NCI-H2107 treated with DMSO at 0.1 percent for 48 hours (cell line): ENCODE measurements around the gene LYPD6.

ENCODE experiments used
- DNase-seq: peaks from one replicate; lab custom pipeline; 2025; ENCODE audit not compliant: unreplicated experiment; lab: John Stamatoyannopoulos, UW

LYPD6 gene

DNA sequence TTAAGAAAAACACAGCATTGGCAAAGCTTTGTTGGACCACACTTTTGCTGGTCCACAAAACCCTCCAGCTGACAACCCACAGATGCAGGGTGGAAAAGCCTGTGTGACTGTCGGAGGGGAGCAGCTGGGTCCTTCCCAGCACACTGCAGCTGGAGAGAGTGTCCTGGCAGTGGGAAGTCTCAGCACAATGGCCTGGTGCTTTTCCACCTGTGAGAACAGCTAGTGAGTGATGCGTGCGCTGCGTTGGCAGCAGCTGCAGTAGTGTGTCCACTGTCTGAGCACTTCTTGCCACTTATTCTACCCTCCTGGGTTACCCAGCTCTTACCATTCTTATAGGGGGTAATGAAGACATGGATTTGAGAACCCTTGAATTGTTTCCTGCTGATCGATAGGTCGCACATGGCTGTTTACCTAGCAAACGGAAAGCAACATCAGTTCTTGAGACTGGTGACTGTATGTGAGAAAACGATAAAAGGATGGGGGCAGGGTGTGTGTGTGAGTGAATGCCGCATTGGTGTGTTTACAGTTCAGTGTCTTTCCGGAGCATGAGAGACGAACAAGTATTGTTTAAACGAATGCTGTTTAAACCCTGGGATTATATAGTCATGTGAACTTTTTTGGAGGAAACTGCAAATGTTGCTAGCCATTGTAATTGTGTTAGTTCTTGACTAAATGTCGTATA lies 69.7 kb downstream of the LYPD6 start:
- DNase-seq = peak; percentile 87

DNA sequence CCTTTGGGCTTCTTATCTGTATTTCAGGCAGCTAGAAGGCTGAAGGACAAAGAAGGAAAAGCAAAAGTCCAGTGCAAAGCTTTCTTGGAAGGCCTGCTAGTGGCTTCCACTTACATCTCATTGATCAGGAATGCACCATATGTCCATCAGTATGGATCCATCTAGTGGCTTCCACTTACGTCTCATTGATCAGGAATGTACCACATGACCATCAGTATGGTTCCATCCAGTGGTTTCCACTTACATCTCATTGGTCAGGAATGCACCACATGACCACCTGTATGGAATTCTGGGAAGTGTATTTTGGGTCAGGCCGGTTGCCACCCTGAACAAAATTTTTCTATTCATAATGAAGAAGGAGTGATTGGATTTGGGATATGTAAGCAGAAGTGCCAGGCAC lies 70.6 kb downstream of the LYPD6 start:
- DNase-seq = no peak

DNA sequence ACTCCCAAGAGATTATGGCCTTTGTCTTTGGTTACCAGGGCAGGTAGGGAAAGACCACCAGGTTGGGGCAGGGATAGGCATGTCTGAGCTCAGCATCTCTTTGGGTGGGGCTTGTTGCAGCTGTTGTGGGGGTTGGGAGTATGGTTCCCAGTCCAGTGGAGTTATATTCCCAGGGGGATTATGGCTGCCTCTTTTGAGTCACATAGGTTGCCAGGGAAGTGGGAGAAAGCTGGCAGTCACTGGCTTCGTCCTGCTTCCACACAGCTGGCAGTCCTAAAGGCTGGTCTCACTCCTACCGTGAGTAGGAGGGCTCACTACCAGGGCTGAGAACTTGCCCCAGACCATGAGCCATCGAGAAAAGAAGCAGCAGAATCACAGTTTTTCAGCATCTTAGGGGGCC lies 79.1 kb downstream of the LYPD6 start:
- DNase-seq = peak; percentile 20

DNA sequence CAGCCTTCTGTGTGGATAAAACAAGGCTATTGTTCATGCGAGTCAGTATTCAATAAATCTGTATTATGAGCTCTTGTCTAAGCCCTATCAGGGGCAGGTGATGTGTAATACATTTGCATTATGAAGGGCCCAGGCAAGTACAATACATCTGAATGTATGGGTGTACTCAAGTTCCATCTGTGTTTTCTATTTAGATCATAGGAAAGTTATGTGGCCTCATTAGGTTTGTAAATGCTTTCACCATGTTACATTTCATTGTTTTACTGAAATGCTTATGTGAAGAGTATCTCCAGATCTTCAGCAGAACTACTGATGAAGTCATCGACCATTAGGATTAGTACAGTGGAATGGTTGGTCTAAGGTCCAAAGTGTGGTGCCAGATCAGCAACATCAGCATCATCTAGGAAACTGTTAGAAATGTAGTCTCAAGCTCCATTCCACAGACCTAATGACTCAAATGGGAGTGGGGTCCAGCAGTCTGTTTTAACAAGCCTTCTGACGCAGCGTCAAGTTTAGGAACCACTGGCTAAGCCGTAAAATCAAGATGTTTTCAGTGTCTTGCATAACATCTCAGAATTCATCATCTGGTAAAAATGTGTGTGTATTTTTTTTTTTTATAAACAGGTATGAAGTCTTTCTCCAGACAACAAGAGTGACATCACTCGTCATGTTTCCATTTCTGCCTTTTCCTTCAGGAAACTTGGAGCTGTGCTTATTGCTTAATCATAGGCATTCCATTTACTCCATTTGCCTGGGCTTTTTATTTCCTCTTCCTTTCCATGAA lies 80.5 kb downstream of the LYPD6 start:
- DNase-seq = peak; percentile 61

DNA sequence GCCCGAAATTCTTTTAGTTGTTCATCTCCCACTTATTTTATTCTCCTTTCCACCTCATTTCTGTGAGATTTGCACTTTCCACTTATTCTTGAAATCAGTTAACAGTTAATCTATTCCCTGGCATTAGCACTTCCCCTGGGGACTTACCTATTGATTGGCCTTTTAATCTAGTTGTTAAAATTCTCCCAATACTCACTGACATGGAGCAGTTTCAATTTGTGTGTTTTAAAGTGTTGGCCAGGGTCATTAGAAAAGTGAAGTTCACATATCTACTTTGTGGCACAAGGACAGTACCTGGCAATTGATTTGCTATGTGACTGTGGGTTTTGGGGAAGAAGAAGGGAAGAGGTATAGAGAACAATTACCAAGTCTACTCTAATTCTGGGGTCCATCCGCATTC lies 83.1 kb downstream of the LYPD6 start:
- no peak for DNase-seq

DNA sequence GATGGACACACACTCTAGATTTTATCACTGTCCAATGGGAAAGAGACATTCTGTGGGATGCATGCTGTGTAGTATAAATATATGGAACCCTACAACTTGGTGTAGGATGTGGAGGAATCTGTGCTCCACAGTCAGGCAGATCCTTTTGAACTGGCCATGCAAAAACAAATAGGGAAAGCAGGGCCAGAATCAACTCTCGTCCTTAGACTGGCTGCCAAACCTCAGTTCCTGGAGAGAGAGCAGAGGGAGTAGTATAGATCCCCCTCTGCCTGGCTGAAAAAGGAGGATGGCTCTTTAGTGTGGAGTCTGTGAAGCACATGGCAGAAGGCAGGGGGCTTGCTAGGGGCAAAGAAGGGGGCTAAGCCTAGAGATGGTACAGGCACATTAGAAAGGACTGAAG lies 84.7 kb downstream of the LYPD6 start:
- DNase-seq = no peak

DNA sequence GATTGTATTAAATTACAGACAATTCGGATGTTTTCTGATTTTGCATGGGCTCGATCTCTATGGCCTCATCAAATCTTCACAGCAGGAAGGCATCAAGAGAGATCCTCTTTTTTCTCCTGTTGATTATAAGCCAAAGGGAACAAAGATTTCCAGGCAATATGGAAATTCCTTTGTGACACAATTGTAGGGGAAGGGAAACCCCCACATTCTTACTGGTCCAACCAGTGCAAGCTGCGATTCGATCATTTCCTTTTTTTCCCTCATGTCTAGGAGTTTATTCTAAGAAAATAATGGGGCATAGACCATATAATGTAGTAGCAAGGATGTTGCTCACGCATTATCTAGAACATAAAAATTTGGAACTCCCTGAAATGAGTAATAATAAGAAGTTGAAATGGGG lies 87.7 kb downstream of the LYPD6 start:
- no peak for DNase-seq

DNA sequence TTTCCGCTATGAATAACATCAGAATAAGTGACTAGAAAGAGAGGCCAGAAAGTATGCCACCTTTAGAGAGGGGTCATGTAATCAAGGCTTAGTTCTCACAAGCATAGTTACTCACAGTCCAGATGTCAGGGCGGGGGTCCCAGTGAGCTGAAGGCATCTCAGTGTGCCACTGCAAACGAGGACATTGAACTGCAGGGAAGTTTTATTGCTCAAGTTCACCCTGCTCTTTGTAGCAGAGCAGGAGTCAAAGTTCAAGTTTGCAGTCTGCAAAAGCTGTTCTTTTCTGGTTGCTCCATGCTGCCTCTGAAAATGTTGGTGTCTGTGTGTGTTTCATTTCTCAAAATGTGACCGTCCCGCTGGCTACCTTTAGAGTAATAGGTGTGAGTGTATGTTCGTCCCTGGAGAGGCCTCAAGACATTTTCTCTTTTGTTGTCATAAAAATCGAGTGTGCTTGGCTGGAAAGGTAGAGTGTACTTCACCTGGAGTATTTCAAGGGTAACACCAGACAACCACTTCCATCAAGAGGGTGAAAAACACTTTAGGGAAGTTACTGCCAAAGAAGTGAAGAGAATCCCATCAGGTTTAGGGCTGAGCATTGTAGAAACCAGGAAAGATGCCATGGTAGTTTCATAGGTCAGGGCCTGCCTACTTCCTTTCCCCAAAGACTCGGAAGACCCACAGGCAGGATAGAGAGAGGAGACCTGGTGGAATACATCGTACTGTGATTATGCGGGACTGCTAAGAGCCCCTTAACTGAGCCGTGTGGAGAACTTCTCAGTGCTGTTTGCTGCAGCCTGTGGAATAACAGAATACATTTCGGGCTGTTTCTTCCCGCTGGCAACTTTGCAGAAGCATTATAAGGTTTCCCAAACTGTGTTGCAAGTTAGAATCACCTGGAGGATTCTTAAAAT lies 89.9 kb downstream of the LYPD6 start:
- DNase-seq = no peak

DNA sequence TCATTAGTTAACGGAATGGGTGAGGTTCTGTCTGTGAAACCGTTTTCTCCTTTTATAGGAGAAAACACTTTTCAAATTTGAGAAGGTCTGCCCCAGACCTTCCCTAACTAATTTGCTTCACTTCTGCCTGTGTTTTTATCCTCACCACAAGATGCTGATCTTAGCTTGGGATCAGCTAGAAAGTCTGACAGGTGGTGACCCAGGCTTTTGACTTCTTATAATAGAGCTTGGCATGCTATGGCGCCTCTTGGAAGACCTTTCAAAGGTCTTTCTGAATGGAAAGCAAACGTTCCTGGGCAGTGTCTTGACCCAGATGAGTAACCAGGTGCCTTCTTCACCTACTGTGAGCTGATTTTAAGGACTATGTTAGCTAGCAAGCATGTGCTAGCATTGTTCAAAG lies 91.4 kb downstream of the LYPD6 start:
- DNase-seq = no peak

DNA sequence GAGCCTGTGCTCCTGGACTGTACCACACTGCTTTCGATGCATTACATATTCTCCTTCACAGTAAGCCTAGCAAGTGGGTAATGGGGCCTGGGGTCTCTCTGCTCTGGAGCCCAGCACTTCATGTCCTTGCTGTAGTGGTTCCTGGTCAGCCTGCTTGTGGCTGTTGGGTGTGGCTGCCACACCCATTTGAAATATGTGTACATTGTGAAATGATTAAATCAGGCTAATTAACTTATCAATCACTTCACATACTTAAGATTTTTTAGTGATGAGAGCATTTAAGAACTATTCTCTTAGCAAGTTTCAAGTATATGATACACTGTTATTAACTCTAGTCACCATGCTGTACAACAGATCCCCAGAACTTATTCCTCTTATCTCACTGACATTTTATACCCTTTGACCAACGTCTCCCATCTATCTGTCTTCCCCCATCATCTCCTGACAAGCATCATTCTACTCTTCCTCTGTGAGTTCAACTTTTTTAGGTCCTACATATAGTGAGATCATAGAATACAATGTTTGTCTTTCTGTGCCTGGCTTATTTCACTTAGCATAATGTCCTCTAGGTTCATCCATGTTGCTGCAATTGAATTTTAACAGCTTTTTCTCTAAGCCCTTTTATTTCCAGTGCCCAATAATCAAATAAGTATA lies 92.1 kb downstream of the LYPD6 start:
- DNase-seq = no peak

DNA sequence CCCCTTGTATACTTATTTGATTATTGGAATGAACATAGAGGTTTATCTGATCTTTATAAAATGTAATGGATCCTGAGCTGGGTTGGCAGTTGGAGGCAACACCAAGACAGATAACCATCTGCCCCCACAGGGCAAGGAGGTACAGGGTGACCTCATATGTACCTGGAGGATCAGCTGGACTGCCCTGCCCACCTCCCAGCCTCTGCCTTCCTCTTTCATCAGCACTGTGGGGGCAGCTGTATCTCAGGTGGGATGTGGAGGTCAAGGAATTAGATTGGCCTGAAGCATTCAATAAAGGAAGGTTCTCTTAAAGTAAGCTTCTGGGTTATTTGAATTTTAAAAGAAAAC lies 92.6 kb downstream of the LYPD6 start:
- no peak for DNase-seq

DNA sequence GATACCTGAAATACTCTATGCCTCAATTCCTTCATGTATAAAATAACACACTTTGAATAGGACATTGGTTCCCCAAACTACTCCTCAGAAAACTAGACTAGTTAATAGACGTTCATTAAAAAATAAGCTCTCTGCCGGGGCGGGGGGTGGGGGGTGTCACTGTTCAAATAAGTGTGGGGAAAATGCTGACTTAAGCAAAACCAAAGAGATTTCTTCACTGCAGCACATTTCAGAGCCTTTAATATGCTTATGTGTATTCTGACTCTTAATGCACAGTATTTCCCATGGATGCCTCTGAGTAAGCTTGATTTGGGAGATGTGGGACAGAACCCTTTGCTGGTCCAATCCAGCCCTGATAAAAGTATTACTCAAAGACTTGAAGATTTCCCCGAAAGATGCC lies 93.2 kb downstream of the LYPD6 start:
- DNase-seq = no peak

DNA sequence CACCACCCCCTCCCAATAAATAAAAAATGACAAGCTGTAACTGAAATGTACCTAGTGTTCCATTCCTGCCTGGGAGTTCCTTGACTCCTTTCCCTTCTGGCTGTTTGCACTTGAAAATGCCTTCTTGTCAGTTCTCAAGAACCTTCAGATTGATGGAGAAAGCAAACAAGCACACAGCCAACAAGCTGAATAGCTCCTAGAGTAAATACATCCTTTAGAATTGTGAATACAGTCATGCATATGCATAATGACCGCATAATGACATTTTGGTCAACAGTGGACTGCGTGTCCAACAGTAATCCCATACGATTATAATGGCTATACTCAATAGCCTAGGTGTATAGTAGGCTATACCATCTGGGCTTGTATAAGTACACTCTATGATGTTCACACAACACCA lies 97.0 kb downstream of the LYPD6 start:
- no peak for DNase-seq

DNA sequence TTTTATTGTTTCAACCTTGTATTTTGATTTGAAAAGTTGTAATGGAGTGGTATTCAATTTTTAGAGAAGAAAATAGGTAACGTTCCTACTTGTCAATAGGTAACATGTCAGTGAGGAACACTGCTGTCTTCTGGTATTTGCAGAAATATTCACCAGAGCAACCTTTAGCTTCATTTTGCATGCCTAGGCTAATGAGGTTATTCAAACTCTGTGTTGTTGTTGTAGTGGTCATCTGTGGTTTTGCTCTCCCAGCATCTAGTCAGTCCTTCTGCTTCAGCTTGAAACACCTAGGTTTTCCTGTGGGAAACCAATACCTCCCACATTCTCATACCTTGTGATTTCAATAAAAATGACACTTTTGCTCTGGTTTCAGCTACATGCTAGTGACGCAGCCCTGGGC lies 98.4 kb downstream of the LYPD6 start:
- DNase-seq = no peak

DNA sequence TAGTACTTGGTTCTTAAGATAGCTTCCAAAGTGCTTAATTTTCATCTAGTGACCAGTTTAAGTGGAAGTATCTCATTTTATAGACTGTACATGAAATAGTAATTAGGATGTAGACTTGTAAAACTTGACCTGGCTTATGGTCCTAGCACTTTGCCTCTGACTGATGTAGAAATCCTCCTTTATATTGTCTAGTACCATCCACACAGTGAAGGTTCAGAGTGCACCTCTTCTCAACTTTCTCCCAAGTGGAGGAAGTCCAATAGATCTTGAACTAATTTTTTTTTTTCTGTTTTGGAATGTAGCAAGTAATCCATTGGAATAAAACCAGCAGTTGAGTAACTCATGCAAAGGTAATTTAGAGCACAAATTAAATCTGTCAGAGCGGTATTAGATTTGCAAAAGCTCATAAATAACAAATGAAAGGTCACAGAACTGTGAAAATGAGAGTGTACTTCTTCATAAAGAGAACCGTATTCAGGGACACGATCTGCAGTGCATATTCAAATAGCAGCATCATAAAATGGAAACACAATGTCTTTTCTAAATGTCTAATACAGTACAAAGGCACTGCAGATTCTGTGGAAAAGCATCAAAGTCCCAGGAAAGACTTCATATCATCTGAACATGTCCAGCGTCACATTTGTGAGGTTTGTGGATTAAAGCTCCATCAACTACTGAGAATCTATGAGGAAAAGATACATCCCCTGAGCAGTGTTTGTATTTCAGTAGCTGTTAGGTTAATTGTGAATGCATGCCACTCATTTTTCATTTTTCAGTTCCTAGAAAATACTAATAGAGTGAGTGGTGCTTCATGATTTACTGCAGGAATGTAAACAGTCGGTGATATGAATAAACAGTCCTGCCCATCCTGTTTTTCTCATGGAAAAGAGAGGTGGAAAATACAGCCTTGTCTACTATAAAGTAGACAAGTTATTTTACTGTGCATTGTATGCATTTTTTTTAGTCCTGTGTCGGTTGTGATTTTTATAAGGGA lies 100.7 kb downstream of the LYPD6 start:
- DNase-seq = no peak

DNA sequence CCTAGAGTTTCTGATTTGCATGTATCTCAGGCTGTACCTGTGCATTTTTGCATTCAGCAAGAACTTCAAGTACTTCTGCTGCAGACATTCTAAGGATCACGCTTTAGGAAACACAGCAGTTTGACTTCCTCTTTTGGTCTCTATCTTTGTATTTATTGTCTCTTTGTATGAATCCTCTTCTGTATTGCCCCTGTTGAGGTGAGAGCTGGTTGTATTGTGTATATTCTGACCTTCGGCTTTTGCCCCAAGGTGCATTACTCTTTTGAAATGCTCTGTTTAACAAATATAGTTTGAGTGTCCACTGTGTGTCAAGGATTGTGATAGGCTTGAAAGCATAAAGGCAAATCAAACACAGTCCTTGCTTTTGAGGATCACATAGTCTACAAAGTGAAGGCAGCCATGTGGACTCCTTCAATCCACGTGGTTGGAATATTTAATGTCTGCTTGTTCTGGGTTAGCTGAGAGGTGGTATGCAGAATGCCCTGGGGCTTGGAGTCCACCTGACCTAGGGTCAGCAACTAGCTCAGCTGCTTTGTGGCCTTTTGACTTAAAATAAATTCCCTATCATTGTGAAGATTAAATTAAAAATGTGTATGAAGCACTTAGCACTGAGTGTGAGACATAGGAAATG lies 108.1 kb downstream of the LYPD6 start:
- no peak for DNase-seq

DNA sequence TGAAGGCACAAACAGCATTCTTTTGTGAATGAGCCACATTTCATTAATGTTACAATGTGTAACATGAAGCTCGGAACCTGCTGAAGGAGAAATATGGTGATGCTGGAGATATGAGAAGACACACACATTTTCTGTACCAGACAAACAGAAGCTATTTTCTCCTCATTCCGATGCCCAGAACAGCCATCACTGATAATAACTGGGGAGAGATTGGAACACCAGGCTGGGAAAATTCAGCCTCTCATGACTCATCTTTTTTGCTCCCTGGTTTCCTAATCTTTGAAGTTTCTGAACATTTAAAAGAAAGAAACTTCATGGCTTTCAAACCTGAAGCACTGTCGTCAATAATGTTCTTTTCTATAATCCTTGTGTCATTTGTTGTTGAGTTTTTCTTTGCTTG lies 110.9 kb downstream of the LYPD6 start:
- no peak for DNase-seq

DNA sequence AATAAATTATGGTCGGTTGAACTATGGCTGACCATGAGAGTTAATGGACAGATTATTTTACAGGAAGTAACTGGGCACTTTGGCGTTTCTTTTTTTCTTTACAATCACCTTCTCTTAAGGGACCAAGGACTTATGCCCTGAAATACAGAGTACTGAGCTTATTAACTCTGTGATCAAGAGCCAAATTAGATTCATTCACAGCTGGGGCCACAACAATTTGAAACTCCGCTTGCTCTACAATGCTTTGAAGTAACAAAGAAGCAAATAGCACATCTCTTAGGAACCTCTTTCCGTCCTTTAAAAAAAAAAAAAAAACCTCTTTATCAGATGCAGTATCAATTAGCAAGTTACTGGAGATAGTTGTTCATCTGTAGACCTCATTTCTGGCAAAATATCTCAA lies 112.0 kb downstream of the LYPD6 start:
- no peak for DNase-seq

DNA sequence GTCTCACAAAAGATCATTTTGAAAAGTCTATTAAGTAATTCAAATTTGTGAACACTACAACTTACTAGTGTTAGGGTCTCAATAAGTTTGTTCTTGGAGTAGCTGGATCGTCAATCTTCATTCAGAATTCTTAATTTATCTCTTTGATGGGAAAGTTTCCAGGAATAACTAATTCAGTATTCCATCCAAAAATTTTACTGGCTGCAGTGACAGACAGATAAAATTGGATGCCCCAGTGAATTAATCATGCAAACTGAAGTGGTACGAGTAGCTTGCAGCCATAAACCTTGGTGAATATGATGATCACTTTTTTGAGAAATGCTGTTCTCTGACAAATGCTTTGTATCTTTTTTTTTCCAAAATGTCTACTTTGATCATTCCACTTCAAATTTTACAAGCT lies 112.8 kb downstream of the LYPD6 start:
- no peak for DNase-seq

DNA sequence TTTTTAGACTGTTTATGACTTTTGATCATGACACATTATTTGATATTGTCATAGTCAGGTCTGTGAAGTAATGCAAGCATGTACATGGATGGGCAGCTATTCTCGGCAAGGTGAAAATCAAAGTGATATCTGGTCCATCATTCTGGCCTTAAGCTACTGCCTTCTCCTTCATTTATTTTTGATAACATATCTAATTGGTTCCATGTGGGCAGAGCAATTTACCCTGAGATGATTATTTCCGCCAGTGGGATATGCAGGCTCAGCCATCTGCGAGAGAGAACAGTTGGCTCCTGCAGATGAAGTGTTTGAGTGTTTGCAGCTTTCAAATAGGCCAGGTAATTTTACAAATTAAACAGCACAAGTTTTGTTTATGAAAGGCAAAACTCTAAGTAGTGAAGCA lies 116.4 kb downstream of the LYPD6 start:
- peak; percentile 56 for DNase-seq
